WERI-Rb-1 (cell line): ENCODE measurements around the gene CDR2L.
"Not testable (repeated sequence)": the region's sequence is repeated elsewhere in the genome, so short reads cannot be mapped to it uniquely, and the experiment has no call there.

Source experiments
- DNase-seq: peaks from one replicate; pipeline ENCODE4 v3.0.0-alpha.2; 2020
- H3K27ac ChIP-seq: fragments of 250-450 bp; sonication (Bioruptor Pico); 2 replicates; pipeline ENCODE4 v1.5.1; 2020; ENCODE audit warnings: mild to moderate bottlenecking, moderate library complexity
- H3K27me3 ChIP-seq: fragments of 250-450 bp; sonication (Bioruptor Pico); 2 replicates; pipeline ENCODE4 v1.5.1; 2021; ENCODE audit warnings: mild to moderate bottlenecking, low read depth, moderate library complexity; ENCODE audit not compliant: insufficient read depth, severe bottlenecking
- H3K36me3 ChIP-seq: fragments of 250-450 bp; sonication (Bioruptor Pico); 2 replicates; pipeline ENCODE4 v1.5.1; 2020; ENCODE audit warnings: mild to moderate bottlenecking, moderate library complexity
- H3K4me3 ChIP-seq: 2 replicates; pipeline ENCODE4 v1.5.1; 2011; ENCODE audit warnings: low read depth, mild to moderate bottlenecking, control low read depth, low read length
- H3K9me3 ChIP-seq: fragments of 250-450 bp; sonication (Bioruptor Pico); 2 replicates; pipeline ENCODE4 v1.5.1; 2021; ENCODE audit warnings: mild to moderate bottlenecking, moderate library complexity; ENCODE audit not compliant: severe bottlenecking
- CTCF ChIP-seq: IDR thresholded peaks from 2 replicates; pipeline ENCODE4 v1.5.1; 2011; ENCODE audit warnings: low read depth, mild to moderate bottlenecking, control low read depth, inconsistent platforms, low read length

The CDR2L gene

GRCh38 chr17:75024686-75025397, 37.4 kb downstream of the CDR2L start:
- no peak overlapping the region for H3K27ac ChIP-seq
- H3K9me3 ChIP-seq = peaks cover 20% of the 10 kb centered on the region
- peaks cover 27% of the 10 kb centered on the region for H3K36me3 ChIP-seq
- no peak for DNase-seq
- H3K27me3 ChIP-seq = no peaks in the 10 kb centered on the region
- TF ChIP-seq CTCF = no peak
- H3K4me3 ChIP-seq = no peak overlapping the region

GRCh38 chr17:75025398-75025734, 37.9 kb downstream of the CDR2L start:
- not testable (repeated sequence) for H3K27me3 ChIP-seq, DNase-seq, H3K27ac ChIP-seq, H3K4me3 ChIP-seq
- Histone ChIP-seq H3K9me3 (peaks cover 25% of the 10 kb centered on the region), H3K36me3 (peaks cover 24% of the 10 kb centered on the region)

GRCh38 chr17:75026650-75027049, 39.2 kb downstream of the CDR2L start:
- not testable (repeated sequence) for H3K27me3 ChIP-seq, H3K4me3 ChIP-seq, DNase-seq, H3K27ac ChIP-seq
- peaks cover 26% of the 10 kb centered on the region for H3K9me3 ChIP-seq
- H3K36me3 ChIP-seq = peaks cover 12% of the 10 kb centered on the region

GRCh38 chr17:75030161-75030560, 42.7 kb downstream of the CDR2L start:
- Histone ChIP-seq H3K4me3 (no peak overlapping the region), H3K36me3 (peaks cover 4% of the 10 kb centered on the region), H3K9me3 (peaks cover 23% of the 10 kb centered on the region), H3K27ac (no peak overlapping the region), H3K27me3 (no peaks in the 10 kb centered on the region)
- no peak for DNase-seq
- no peak for TF ChIP-seq CTCF

- Histone ChIP-seq H3K9me3 (peaks cover 7% of the 10 kb centered on the region), H3K27me3 (no peaks in the 10 kb centered on the region), H3K27ac (no peak overlapping the region), H3K4me3 (peak overlapping the region; percentile 80), H3K36me3 (peaks cover 4% of the 10 kb centered on the region)
- no peak for TF ChIP-seq CTCF
- peak; percentile 84 for DNase-seq
Measured at GRCh38 chr17:75031972-75032719, 44.7 kb downstream of the CDR2L start.

- H3K9me3 ChIP-seq = peaks cover 7% of the 10 kb centered on the region
- DNase-seq = peak; percentile 48
Measured at GRCh38 chr17:75032720-75033280, 45.4 kb downstream of the CDR2L start.

More at GRCh38 chr17:75032720-75033280, 45.4 kb downstream of the CDR2L start:
- peak overlapping the region; percentile 94 for H3K27ac ChIP-seq
- peak overlapping the region; percentile 80 for H3K4me3 ChIP-seq
- no peak for TF ChIP-seq CTCF
- peaks cover 4% of the 10 kb centered on the region for H3K36me3 ChIP-seq
- no peaks in the 10 kb centered on the region for H3K27me3 ChIP-seq
